GM23338 (cell line): ENCODE data around the gene CYB5B. TPM values are rescaled to one million over a fixed set of nuclear protein-coding genes. Genes with fewer than 3 reads are reported as not detected.

ENCODE experiments used
- ATAC-seq: fragments of 200-7000 bp; cut with Tn5 transposase; 3 replicates; pipeline ENCODE4 v1.9.1; 2020
- DNase-seq: peaks from one replicate; pipeline ENCODE4 v3.0.0-alpha.2; 2015; ENCODE audit warnings: low spot score
- H2AFZ ChIP-seq: fragments of 200-600 bp; sonication (generic); 2 replicates; pipeline ENCODE4 v1.8.0; 2016; ENCODE audit warnings: antibody characterized with exemption, mild to moderate bottlenecking, moderate library complexity
- H3F3A ChIP-seq: fragments of 200-600 bp; sonication (generic); replicated peaks from 2 replicates; pipeline ENCODE4 v1.8.0; 2017; ENCODE audit warnings: antibody characterized with exemption, mixed run types, low read depth
- H3K27ac ChIP-seq: fragments of 200-600 bp; sonication (generic); 2 replicates; pipeline ENCODE4 v1.6.1; 2016; ENCODE audit warnings: low read depth
- H3K27me3 ChIP-seq: fragments of 200-600 bp; sonication (generic); 2 replicates; pipeline ENCODE4 v1.8.0; 2016; ENCODE audit warnings: mild to moderate bottlenecking, mixed run types, moderate library complexity; ENCODE audit not compliant: insufficient read depth
- H3K36me3 ChIP-seq: fragments of 200-600 bp; sonication (generic); 2 replicates; pipeline ENCODE4 v1.8.0; 2016; ENCODE audit warnings: mild to moderate bottlenecking; ENCODE audit not compliant: insufficient read depth
- H3K4me1 ChIP-seq: fragments of 200-600 bp; sonication (generic); 2 replicates; pipeline ENCODE4 v1.8.0; 2016; ENCODE audit warnings: mild to moderate bottlenecking, moderate library complexity; ENCODE audit not compliant: insufficient read depth
- H3K4me2 ChIP-seq: fragments of 200-600 bp; sonication (generic); 2 replicates; pipeline ENCODE4 v1.7.1; 2017; ENCODE audit warnings: mixed run types
- H3K4me3 ChIP-seq: fragments of 200-600 bp; sonication (generic); 2 replicates; pipeline ENCODE4 v1.6.1; 2016; ENCODE audit warnings: mixed run types
- H3K79me2 ChIP-seq: fragments of 200-600 bp; sonication (generic); replicated peaks from 2 replicates; pipeline ENCODE4 v1.8.0; 2017; ENCODE audit warnings: mild to moderate bottlenecking; ENCODE audit not compliant: insufficient read depth
- H3K9me2 ChIP-seq: fragments of 200-600 bp; sonication (generic); 2 replicates; pipeline ENCODE4 v1.8.0; 2017; ENCODE audit not compliant: insufficient read depth
- H4K20me1 ChIP-seq: fragments of 200-600 bp; sonication (generic); replicated peaks from 2 replicates; pipeline ENCODE4 v1.8.0; 2017; ENCODE audit warnings: mild to moderate bottlenecking; ENCODE audit not compliant: insufficient read depth
- H3K27ac Mint-ChIP-seq: 2 replicates; pipeline ENCODE4 v1.8.0; 2020; ENCODE audit warnings: inconsistent platforms, mild to moderate bottlenecking, moderate library complexity, mixed read lengths
- H3K27me3 Mint-ChIP-seq: 3 replicates; pipeline ENCODE4 v1.8.0; 2022; ENCODE audit warnings: low read depth, mild to moderate bottlenecking, moderate library complexity, mixed read lengths, inconsistent platforms; ENCODE audit not compliant: insufficient read depth, poor library complexity
- H3K36me3 Mint-ChIP-seq: 3 replicates; pipeline ENCODE4 v1.8.0; 2021; ENCODE audit warnings: low read depth, mild to moderate bottlenecking, inconsistent platforms, moderate library complexity, mixed read lengths
- H3K4me1 Mint-ChIP-seq: 3 replicates; pipeline ENCODE4 v1.8.0; 2020; ENCODE audit warnings: mild to moderate bottlenecking, inconsistent platforms, mixed read lengths
- H3K4me3 Mint-ChIP-seq: 3 replicates; pipeline ENCODE4 v1.8.0; 2021; ENCODE audit warnings: moderate library complexity, mild to moderate bottlenecking, inconsistent platforms, mixed read lengths
- H3K9me3 Mint-ChIP-seq: 3 replicates; pipeline ENCODE4 v1.8.0; 2020; ENCODE audit warnings: moderate library complexity, mild to moderate bottlenecking, inconsistent platforms, mixed read lengths
- CREB1 ChIP-seq: fragments of 250-450 bp; sonication (Bioruptor Pico); IDR thresholded peaks from 2 replicates; pipeline ENCODE4 v1.5.0; 2020; ENCODE audit warnings: low read depth, mild to moderate bottlenecking, moderate library complexity
- CTCF ChIP-seq, 2 experiments: fragments of 200-600 bp in 1 of 2; sonication (generic) in 1 of 2; conservative IDR thresholded peaks; 2 replicates each; pipeline versions ENCODE4 v1.5.1 to v1.6.1; 2016 to 2017; ENCODE audit warnings: antibody characterized with exemption in 2 of 2, low read depth in 2 of 2, mild to moderate bottlenecking in 2 of 2, moderate library complexity in 1 of 2
- ETS1 ChIP-seq: IDR thresholded peaks from 2 replicates; pipeline ENCODE4 v1.6.1; 2016; ENCODE audit warnings: antibody characterized with exemption
- EZH2 ChIP-seq: fragments of 200-600 bp; sonication (generic); IDR thresholded peaks from one replicate; pipeline ENCODE4 v1.8.0; 2017; ENCODE audit warnings: antibody characterized with exemption, mild to moderate bottlenecking, low read depth; ENCODE audit not compliant: unreplicated experiment
- EZH2phosphoT487 ChIP-seq: fragments of 200-600 bp; sonication (generic); IDR thresholded peaks from one replicate; pipeline ENCODE4 v1.8.1; 2018; ENCODE audit warnings: antibody characterized with exemption; ENCODE audit not compliant: unreplicated experiment
- JUNB ChIP-seq: IDR thresholded peaks from one replicate; pipeline ENCODE4 v1.6.1; 2016; ENCODE audit warnings: antibody characterized with exemption; ENCODE audit not compliant: unreplicated experiment
- NANOG ChIP-seq: IDR thresholded peaks from 2 replicates; pipeline ENCODE4 v1.6.1; 2016; ENCODE audit warnings: antibody characterized with exemption, borderline replicate concordance
- POLR2AphosphoS5 ChIP-seq: IDR thresholded peaks from 2 replicates; pipeline ENCODE4 v1.6.1; 2016; ENCODE audit warnings: antibody characterized with exemption, low read depth
- REST ChIP-seq: IDR thresholded peaks from one replicate; pipeline ENCODE4 v1.6.1; 2018; ENCODE audit warnings: antibody characterized with exemption; ENCODE audit not compliant: unreplicated experiment
- STAT1 ChIP-seq: IDR thresholded peaks from one replicate; pipeline ENCODE4 v1.6.1; 2016; ENCODE audit warnings: antibody characterized with exemption; ENCODE audit not compliant: unreplicated experiment
- ZNF114 ChIP-seq: fragments of 250-450 bp; sonication (Bioruptor Pico); IDR thresholded peaks from 2 replicates; pipeline ENCODE4 v1.5.0; 2020; ENCODE audit warnings: mild to moderate bottlenecking, moderate library complexity
- ZNF331 ChIP-seq: fragments of 250-450 bp; sonication (Bioruptor Pico); IDR thresholded peaks from 2 replicates; pipeline ENCODE4 v1.5.0; 2020; ENCODE audit warnings: low read depth, mild to moderate bottlenecking, moderate library complexity
- polyA plus RNA-seq: library from polyadenylated mRNA; unstranded; fragments of >200 nt; fragmentation: Nextera tagmentation; extraction: Ambion mirVana; gene quantifications from 2 replicates; pipeline ENCODE4 v1.2.1, GENCODE V29; 2016
- total RNA-seq: library from RNA; depleted of rRNA; stranded (reverse); fragments of >200 nt; shearing (Covaris generic); gene quantifications from 2 replicates; pipeline ENCODE4 v1.2.3, GENCODE V29; 2014
- TF ChIP-seq, protein P1 (sequence below): fragments of 250-450 bp; sonication (Bioruptor Pico); IDR thresholded peaks from 2 replicates; pipeline ENCODE4 v1.5.0; 2020; ENCODE audit warnings: mild to moderate bottlenecking, moderate library complexity

Gene CYB5B
- total and polyA plus RNA-seq, 2 experiments from 2014 or later: 72.0 to 110 TPM

- no peaks in the 10 kb centered on the region for H3K36me3 Mint-ChIP-seq
- H3K4me3 Mint-ChIP-seq: no peak overlapping the region
- Histone ChIP-seq H3K4me3 (no peak overlapping the region), H3K27ac (no peak overlapping the region), H3K9me2 (no peaks in the 10 kb centered on the region), H3K36me3 (no peaks in the 10 kb centered on the region), H3F3A (no peaks in the 10 kb centered on the region), H3K27me3 (no peaks in the 10 kb centered on the region), H3K4me2 (no peak overlapping the region; the same call in 1 of the 2 replicates), H3K79me2 (no peaks in the 10 kb centered on the region), H3K4me1 (no peaks in the 10 kb centered on the region), H2AFZ (no peak overlapping the region), H4K20me1 (no peaks in the 10 kb centered on the region)
- peaks cover 3% of the 10 kb centered on the region for H3K27me3 Mint-ChIP-seq
- DNase-seq (peak; percentile 64), ATAC-seq (peak; percentile 83)
- TF ChIP-seq ETS1 (no peak), STAT1 (no peak), ZNF114 (CRISPR knock-in tag) (no peak), EZH2 (no peak), REST (no peak), EZH2phosphoT487 (no peak), POLR2AphosphoS5 (no peak), NANOG (no peak), CREB1 (CRISPR knock-in tag) (no peak), JUNB (no peak), CTCF (conservative IDR thresholded peaks at IDR 0.05; ENCODE audit: low read depth in 2 of 2) (no peak), ZNF331 (no peak)
- TF ChIP-seq, protein P1, sequence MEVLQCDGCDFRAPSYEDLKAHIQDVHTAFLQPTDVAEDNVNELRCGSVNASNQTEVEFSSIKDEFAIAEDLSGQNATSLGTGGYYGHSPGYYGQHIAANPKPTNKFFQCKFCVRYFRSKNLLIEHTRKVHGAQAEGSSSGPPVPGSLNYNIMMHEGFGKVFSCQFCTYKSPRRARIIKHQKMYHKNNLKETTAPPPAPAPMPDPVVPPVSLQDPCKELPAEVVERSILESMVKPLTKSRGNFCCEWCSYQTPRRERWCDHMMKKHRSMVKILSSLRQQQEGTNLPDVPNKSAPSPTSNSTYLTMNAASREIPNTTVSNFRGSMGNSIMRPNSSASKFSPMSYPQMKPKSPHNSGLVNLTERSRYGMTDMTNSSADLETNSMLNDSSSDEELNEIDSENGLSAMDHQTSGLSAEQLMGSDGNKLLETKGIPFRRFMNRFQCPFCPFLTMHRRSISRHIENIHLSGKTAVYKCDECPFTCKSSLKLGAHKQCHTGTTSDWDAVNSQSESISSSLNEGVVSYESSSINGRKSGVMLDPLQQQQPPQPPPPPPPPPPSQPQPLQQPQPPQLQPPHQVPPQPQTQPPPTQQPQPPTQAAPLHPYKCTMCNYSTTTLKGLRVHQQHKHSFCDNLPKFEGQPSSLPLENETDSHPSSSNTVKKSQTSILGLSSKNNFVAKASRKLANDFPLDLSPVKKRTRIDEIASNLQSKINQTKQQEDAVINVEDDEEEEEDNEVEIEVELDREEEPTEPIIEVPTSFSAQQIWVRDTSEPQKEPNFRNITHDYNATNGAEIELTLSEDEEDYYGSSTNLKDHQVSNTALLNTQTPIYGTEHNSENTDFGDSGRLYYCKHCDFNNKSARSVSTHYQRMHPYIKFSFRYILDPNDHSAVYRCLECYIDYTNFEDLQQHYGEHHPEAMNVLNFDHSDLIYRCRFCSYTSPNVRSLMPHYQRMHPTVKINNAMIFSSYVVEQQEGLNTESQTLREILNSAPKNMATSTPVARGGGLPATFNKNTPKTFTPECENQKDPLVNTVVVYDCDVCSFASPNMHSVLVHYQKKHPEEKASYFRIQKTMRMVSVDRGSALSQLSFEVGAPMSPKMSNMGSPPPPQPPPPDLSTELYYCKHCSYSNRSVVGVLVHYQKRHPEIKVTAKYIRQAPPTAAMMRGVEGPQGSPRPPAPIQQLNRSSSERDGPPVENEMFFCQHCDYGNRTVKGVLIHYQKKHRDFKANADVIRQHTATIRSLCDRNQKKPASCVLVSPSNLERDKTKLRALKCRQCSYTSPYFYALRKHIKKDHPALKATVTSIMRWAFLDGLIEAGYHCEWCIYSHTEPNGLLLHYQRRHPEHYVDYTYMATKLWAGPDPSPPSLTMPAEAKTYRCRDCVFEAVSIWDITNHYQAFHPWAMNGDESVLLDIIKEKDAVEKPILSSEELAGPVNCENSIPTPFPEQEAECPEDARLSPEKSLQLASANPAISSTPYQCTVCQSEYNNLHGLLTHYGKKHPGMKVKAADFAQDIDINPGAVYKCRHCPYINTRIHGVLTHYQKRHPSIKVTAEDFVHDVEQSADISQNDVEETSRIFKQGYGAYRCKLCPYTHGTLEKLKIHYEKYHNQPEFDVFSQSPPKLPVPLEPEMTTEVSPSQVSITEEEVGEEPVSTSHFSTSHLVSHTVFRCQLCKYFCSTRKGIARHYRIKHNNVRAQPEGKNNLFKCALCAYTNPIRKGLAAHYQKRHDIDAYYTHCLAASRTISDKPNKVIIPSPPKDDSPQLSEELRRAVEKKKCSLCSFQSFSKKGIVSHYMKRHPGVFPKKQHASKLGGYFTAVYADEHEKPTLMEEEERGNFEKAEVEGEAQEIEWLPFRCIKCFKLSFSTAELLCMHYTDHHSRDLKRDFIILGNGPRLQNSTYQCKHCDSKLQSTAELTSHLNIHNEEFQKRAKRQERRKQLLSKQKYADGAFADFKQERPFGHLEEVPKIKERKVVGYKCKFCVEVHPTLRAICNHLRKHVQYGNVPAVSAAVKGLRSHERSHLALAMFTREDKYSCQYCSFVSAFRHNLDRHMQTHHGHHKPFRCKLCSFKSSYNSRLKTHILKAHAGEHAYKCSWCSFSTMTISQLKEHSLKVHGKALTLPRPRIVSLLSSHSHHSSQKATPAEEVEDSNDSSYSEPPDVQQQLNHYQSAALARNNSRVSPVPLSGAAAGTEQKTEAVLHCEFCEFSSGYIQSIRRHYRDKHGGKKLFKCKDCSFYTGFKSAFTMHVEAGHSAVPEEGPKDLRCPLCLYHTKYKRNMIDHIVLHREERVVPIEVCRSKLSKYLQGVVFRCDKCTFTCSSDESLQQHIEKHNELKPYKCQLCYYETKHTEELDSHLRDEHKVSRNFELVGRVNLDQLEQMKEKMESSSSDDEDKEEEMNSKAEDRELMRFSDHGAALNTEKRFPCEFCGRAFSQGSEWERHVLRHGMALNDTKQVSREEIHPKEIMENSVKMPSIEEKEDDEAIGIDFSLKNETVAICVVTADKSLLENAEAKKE (CRISPR knock-in tag): no peak
- H3K27ac Mint-ChIP-seq: no peak overlapping the region; the same call in 1 of the 2 replicates
- H3K9me3 Mint-ChIP-seq: no peaks in the 10 kb centered on the region
- H3K4me1 Mint-ChIP-seq: peaks cover 9% of the 10 kb centered on the region; the same call in 2 of the 3 replicates
These were observed 6.8 kb upstream of the CYB5B start for GRCh38 chr16:69417520-69418199.
